GM23338 (cell line): Measurements from ENCODE around the gene OVOL3. TPM values are rescaled to one million over a fixed set of nuclear protein-coding genes. Genes with fewer than 3 reads are reported as not detected.

ENCODE experiments used
- ATAC-seq: fragments of 200-7000 bp; cut with Tn5 transposase; 3 replicates; pipeline ENCODE4 v1.9.1; 2020
- DNase-seq: peaks from one replicate; pipeline ENCODE4 v3.0.0-alpha.2; 2015; ENCODE audit warnings: low spot score
- H2AFZ ChIP-seq: fragments of 200-600 bp; sonication (generic); 2 replicates; pipeline ENCODE4 v1.8.0; 2016; ENCODE audit warnings: antibody characterized with exemption, mild to moderate bottlenecking, moderate library complexity
- H3F3A ChIP-seq: fragments of 200-600 bp; sonication (generic); replicated peaks from 2 replicates; pipeline ENCODE4 v1.8.0; 2017; ENCODE audit warnings: antibody characterized with exemption, mixed run types, low read depth
- H3K27ac ChIP-seq: fragments of 200-600 bp; sonication (generic); 2 replicates; pipeline ENCODE4 v1.6.1; 2016; ENCODE audit warnings: low read depth
- H3K27me3 ChIP-seq: fragments of 200-600 bp; sonication (generic); 2 replicates; pipeline ENCODE4 v1.8.0; 2016; ENCODE audit warnings: mild to moderate bottlenecking, mixed run types, moderate library complexity; ENCODE audit not compliant: insufficient read depth
- H3K36me3 ChIP-seq: fragments of 200-600 bp; sonication (generic); 2 replicates; pipeline ENCODE4 v1.8.0; 2016; ENCODE audit warnings: mild to moderate bottlenecking; ENCODE audit not compliant: insufficient read depth
- H3K4me1 ChIP-seq: fragments of 200-600 bp; sonication (generic); 2 replicates; pipeline ENCODE4 v1.8.0; 2016; ENCODE audit warnings: mild to moderate bottlenecking, moderate library complexity; ENCODE audit not compliant: insufficient read depth
- H3K4me2 ChIP-seq: fragments of 200-600 bp; sonication (generic); 2 replicates; pipeline ENCODE4 v1.7.1; 2017; ENCODE audit warnings: mixed run types
- H3K4me3 ChIP-seq: fragments of 200-600 bp; sonication (generic); 2 replicates; pipeline ENCODE4 v1.6.1; 2016; ENCODE audit warnings: mixed run types
- H3K79me2 ChIP-seq: fragments of 200-600 bp; sonication (generic); replicated peaks from 2 replicates; pipeline ENCODE4 v1.8.0; 2017; ENCODE audit warnings: mild to moderate bottlenecking; ENCODE audit not compliant: insufficient read depth
- H3K9me2 ChIP-seq: fragments of 200-600 bp; sonication (generic); 2 replicates; pipeline ENCODE4 v1.8.0; 2017; ENCODE audit not compliant: insufficient read depth
- H4K20me1 ChIP-seq: fragments of 200-600 bp; sonication (generic); replicated peaks from 2 replicates; pipeline ENCODE4 v1.8.0; 2017; ENCODE audit warnings: mild to moderate bottlenecking; ENCODE audit not compliant: insufficient read depth
- H3K27ac Mint-ChIP-seq: 2 replicates; pipeline ENCODE4 v1.8.0; 2020; ENCODE audit warnings: inconsistent platforms, mild to moderate bottlenecking, moderate library complexity, mixed read lengths
- H3K27me3 Mint-ChIP-seq: 3 replicates; pipeline ENCODE4 v1.8.0; 2022; ENCODE audit warnings: low read depth, mild to moderate bottlenecking, moderate library complexity, mixed read lengths, inconsistent platforms; ENCODE audit not compliant: insufficient read depth, poor library complexity
- H3K36me3 Mint-ChIP-seq: 3 replicates; pipeline ENCODE4 v1.8.0; 2021; ENCODE audit warnings: low read depth, mild to moderate bottlenecking, inconsistent platforms, moderate library complexity, mixed read lengths
- H3K4me1 Mint-ChIP-seq: 3 replicates; pipeline ENCODE4 v1.8.0; 2020; ENCODE audit warnings: mild to moderate bottlenecking, inconsistent platforms, mixed read lengths
- H3K4me3 Mint-ChIP-seq: 3 replicates; pipeline ENCODE4 v1.8.0; 2021; ENCODE audit warnings: moderate library complexity, mild to moderate bottlenecking, inconsistent platforms, mixed read lengths
- H3K9me3 Mint-ChIP-seq: 3 replicates; pipeline ENCODE4 v1.8.0; 2020; ENCODE audit warnings: moderate library complexity, mild to moderate bottlenecking, inconsistent platforms, mixed read lengths
- JUNB ChIP-seq: IDR thresholded peaks from one replicate; pipeline ENCODE4 v1.6.1; 2016; ENCODE audit warnings: antibody characterized with exemption; ENCODE audit not compliant: unreplicated experiment
- NANOG ChIP-seq: IDR thresholded peaks from 2 replicates; pipeline ENCODE4 v1.6.1; 2016; ENCODE audit warnings: antibody characterized with exemption, borderline replicate concordance
- STAT1 ChIP-seq: IDR thresholded peaks from one replicate; pipeline ENCODE4 v1.6.1; 2016; ENCODE audit warnings: antibody characterized with exemption; ENCODE audit not compliant: unreplicated experiment
- ZNF114 ChIP-seq: fragments of 250-450 bp; sonication (Bioruptor Pico); IDR thresholded peaks from 2 replicates; pipeline ENCODE4 v1.5.0; 2020; ENCODE audit warnings: mild to moderate bottlenecking, moderate library complexity
- ZNF462 ChIP-seq: fragments of 250-450 bp; sonication (Bioruptor Pico); IDR thresholded peaks from 2 replicates; pipeline ENCODE4 v1.5.0; 2020; ENCODE audit warnings: mild to moderate bottlenecking, moderate library complexity
- polyA plus RNA-seq: library from polyadenylated mRNA; unstranded; fragments of >200 nt; fragmentation: Nextera tagmentation; extraction: Ambion mirVana; gene quantifications from 2 replicates; pipeline ENCODE4 v1.2.1, GENCODE V29; 2016
- total RNA-seq: library from RNA; depleted of rRNA; stranded (reverse); fragments of >200 nt; shearing (Covaris generic); gene quantifications from 2 replicates; pipeline ENCODE4 v1.2.3, GENCODE V29; 2014

Gene OVOL3
- total and polyA plus RNA-seq, 2 experiments from 2014 or later, result not detected

- peaks cover 2% of the 10 kb centered on the region for H3K27me3 Mint-ChIP-seq
- H3K27ac Mint-ChIP-seq, result no peak overlapping the region
- no peaks in the 10 kb centered on the region for H3K4me1 Mint-ChIP-seq
- TF ChIP-seq JUNB, result no peak
- TF ChIP-seq STAT1, result no peak
- TF ChIP-seq ZNF114 (CRISPR knock-in tag), result no peak
- no peak for TF ChIP-seq ZNF462 (CRISPR knock-in tag)
- DNase-seq (no peak), ATAC-seq (no peak)
- no peak overlapping the region for H3K4me2 ChIP-seq
- H3K4me3 ChIP-seq, result no peak overlapping the region
- H3K9me2 ChIP-seq, result no peaks in the 10 kb centered on the region
- H3K36me3 Mint-ChIP-seq, result peaks cover 75% of the 10 kb centered on the region
- H3F3A ChIP-seq, result 0 out of 2 replicates have a peak, but pooled peaks cover 2% of the 10 kb centered on the region
- no peaks in the 10 kb centered on the region for H3K27me3 ChIP-seq
- no peak overlapping the region for H2AFZ ChIP-seq
- H3K9me3 Mint-ChIP-seq, result no peaks in the 10 kb centered on the region
- H3K36me3 ChIP-seq, result peaks cover 13% of the 10 kb centered on the region
- H3K79me2 ChIP-seq, result no peaks in the 10 kb centered on the region
- no peaks in the 10 kb centered on the region; the same call in 1 of the 2 replicates for H4K20me1 ChIP-seq
- H3K27ac ChIP-seq, result no peak overlapping the region
- no peak overlapping the region for H3K4me3 Mint-ChIP-seq
- H3K4me1 ChIP-seq, result no peaks in the 10 kb centered on the region
Measured at GRCh38 chr19:36093687-36094086, 17.3 kb upstream of the OVOL3 start.

- no peak for DNase-seq
- no peak for TF ChIP-seq STAT1
- no peak for TF ChIP-seq JUNB
- no peak for TF ChIP-seq ZNF114 (CRISPR knock-in tag)
- TF ChIP-seq NANOG, result no peak
- no peak for TF ChIP-seq ZNF462 (CRISPR knock-in tag)
Measured at GRCh38 chr19:36097036-36097435, 13.9 kb upstream of the OVOL3 start.

More at GRCh38 chr19:36097036-36097435, 13.9 kb upstream of the OVOL3 start:
- no peaks in the 10 kb centered on the region for H3K79me2 ChIP-seq
- H3K27me3 ChIP-seq, result no peaks in the 10 kb centered on the region
- no peaks in the 10 kb centered on the region; the same call in 1 of the 2 replicates for H4K20me1 ChIP-seq
- Mint-ChIP-seq H3K27me3 (peaks cover 2% of the 10 kb centered on the region), H3K36me3 (peaks cover 55% of the 10 kb centered on the region), H3K4me1 (no peaks in the 10 kb centered on the region), H3K9me3 (no peaks in the 10 kb centered on the region), H3K4me3 (no peak overlapping the region), H3K27ac (no peak overlapping the region; the same call in 1 of the 2 replicates)
- H3K9me2 ChIP-seq, result no peaks in the 10 kb centered on the region
- no peak overlapping the region for H3K4me2 ChIP-seq
- 0 out of 2 replicates have a peak, but pooled peaks cover 2% of the 10 kb centered on the region for H3F3A ChIP-seq
- no peak overlapping the region for H3K4me3 ChIP-seq
- peaks cover 19% of the 10 kb centered on the region for H3K36me3 ChIP-seq
- H3K27ac ChIP-seq, result no peak overlapping the region
- no peak overlapping the region for H2AFZ ChIP-seq
- ATAC-seq, result no peak
- no peaks in the 10 kb centered on the region for H3K4me1 ChIP-seq
